Neural cell (in vitro differentiated cells): Measurements from ENCODE around the gene KRTAP20-1. TPM values are rescaled to one million over a fixed set of nuclear protein-coding genes. Genes with fewer than 3 reads are reported as not detected.

Experiments used
- H2AFZ ChIP-seq: fragments of 200-600, 300-800 bp; sonication (generic), shearing (Covaris generic); 2 replicates; pipeline ENCODE4 v1.6.0; 2014; ENCODE audit warnings: low read depth, mild to moderate bottlenecking, antibody characterized with exemption, low read length, moderate library complexity
- H3F3A ChIP-seq: fragments of 200-600 bp; shearing (Covaris generic); 2 replicates; pipeline ENCODE4 v1.6.1; 2016; ENCODE audit warnings: mild to moderate bottlenecking, moderate library complexity, mixed read lengths, antibody characterized with exemption, low read length; ENCODE audit not compliant: insufficient read depth, poor library complexity, severe bottlenecking
- H3K27ac ChIP-seq: fragments of 200-600, 300-800 bp; sonication (generic), shearing (Covaris generic); 2 replicates; pipeline ENCODE4 v1.5.1; 2014; ENCODE audit warnings: mild to moderate bottlenecking, low read length, moderate library complexity
- H3K27me3 ChIP-seq: fragments of 300-800, 200-600 bp; sonication (generic), shearing (Covaris generic); 2 replicates; pipeline ENCODE4 v1.6.0; 2014; ENCODE audit warnings: mild to moderate bottlenecking, low read depth, low read length, moderate library complexity; ENCODE audit not compliant: insufficient read depth
- H3K36me3 ChIP-seq: fragments of 300-800, 200-600 bp; sonication (generic), shearing (Covaris generic); 2 replicates; pipeline ENCODE4 v1.5.1; 2014; ENCODE audit warnings: mild to moderate bottlenecking, antibody characterized with exemption, low read length, moderate library complexity; ENCODE audit not compliant: insufficient read depth
- H3K4me2 ChIP-seq: fragments of 300-800, 200-600 bp; sonication (generic), shearing (Covaris generic); 2 replicates; pipeline ENCODE4 v1.6.0; 2014; ENCODE audit warnings: mild to moderate bottlenecking, low read length
- H3K4me3 ChIP-seq: fragments of 300-800, 200-600 bp; sonication (generic), shearing (Covaris generic); 2 replicates; pipeline ENCODE4 v1.5.1; 2014; ENCODE audit warnings: mild to moderate bottlenecking, low read length, moderate library complexity
- H3K79me2 ChIP-seq: fragments of 200-600 bp; shearing (Covaris generic); replicated peaks from 2 replicates; pipeline ENCODE4 v1.6.0; 2014; ENCODE audit warnings: mild to moderate bottlenecking, low read length, moderate library complexity; ENCODE audit not compliant: insufficient read depth
- H3K9ac ChIP-seq: fragments of 300-800, 200-600 bp; sonication (generic), shearing (Covaris generic); 2 replicates; pipeline ENCODE4 v1.6.1; 2016; ENCODE audit warnings: mild to moderate bottlenecking, low read length, mixed read lengths
- H3K9me2 ChIP-seq: fragments of 200-600 bp; shearing (Covaris generic); 2 replicates; pipeline ENCODE4 v1.6.1; 2016; ENCODE audit warnings: mild to moderate bottlenecking, low read length, mixed read lengths; ENCODE audit not compliant: insufficient read depth
- H3K9me3 ChIP-seq: fragments of 200-600, 300-800 bp; sonication (generic), shearing (Covaris generic); 2 replicates; pipeline ENCODE4 v1.6.1; 2016; ENCODE audit warnings: mild to moderate bottlenecking, mixed run types, low read length, moderate library complexity, mixed read lengths
- H4K20me1 ChIP-seq: fragments of 200-600 bp; shearing (Covaris generic); 2 replicates; pipeline ENCODE4 v1.6.1; 2016; ENCODE audit warnings: mild to moderate bottlenecking, mixed run types; ENCODE audit not compliant: insufficient read depth
- EP300 ChIP-seq: fragments of 450-650 bp; conservative IDR thresholded peaks from 2 replicates; pipeline ENCODE4 v1.6.1; 2014; ENCODE audit warnings: antibody characterized with exemption, mild to moderate bottlenecking, moderate library complexity; ENCODE audit not compliant: poor library complexity, severe bottlenecking
- MXI1 ChIP-seq: fragments of 450-650 bp; conservative IDR thresholded peaks from 2 replicates; pipeline ENCODE4 v1.6.1; 2014; ENCODE audit warnings: antibody characterized with exemption, mild to moderate bottlenecking; ENCODE audit not compliant: poor library complexity, severe bottlenecking
- POLR2AphosphoS5 ChIP-seq: IDR thresholded peaks from 2 replicates; pipeline ENCODE4 v1.6.1; 2012
- RAD21 ChIP-seq: fragments of 450-650 bp; conservative IDR thresholded peaks from 2 replicates; pipeline ENCODE4 v1.6.1; 2014; ENCODE audit warnings: antibody characterized with exemption, mild to moderate bottlenecking, moderate library complexity
- SMC3 ChIP-seq: fragments of 450-650 bp; conservative IDR thresholded peaks from 2 replicates; pipeline ENCODE4 v1.6.1; 2014; ENCODE audit warnings: antibody characterized with exemption, mild to moderate bottlenecking, moderate library complexity; ENCODE audit not compliant: poor library complexity
- TAF1 ChIP-seq: IDR thresholded peaks from 2 replicates; pipeline ENCODE4 v1.6.1; 2012; ENCODE audit warnings: low read depth
- polyA plus RNA-seq: library from polyadenylated mRNA; depleted of rRNA; stranded (reverse); fragments of >200 nt; gene quantifications from 2 replicates; pipeline ENCODE4 v1.2.3, GENCODE V29; 2014
- TF ChIP-seq, protein P1 (sequence below): fragments of 450-650 bp; IDR thresholded peaks from 2 replicates; pipeline ENCODE4 v1.5.1; 2014; ENCODE audit warnings: antibody characterized with exemption, mild to moderate bottlenecking, moderate library complexity; ENCODE audit not compliant: poor library complexity, severe bottlenecking
- TF ChIP-seq, protein P2 (sequence below): IDR thresholded peaks from 2 replicates; pipeline ENCODE4 v1.6.1; 2012; ENCODE audit warnings: borderline replicate concordance

Gene KRTAP20-1
- polyA plus RNA-seq, 1 donor from 2014 or later: not detected

DNA sequence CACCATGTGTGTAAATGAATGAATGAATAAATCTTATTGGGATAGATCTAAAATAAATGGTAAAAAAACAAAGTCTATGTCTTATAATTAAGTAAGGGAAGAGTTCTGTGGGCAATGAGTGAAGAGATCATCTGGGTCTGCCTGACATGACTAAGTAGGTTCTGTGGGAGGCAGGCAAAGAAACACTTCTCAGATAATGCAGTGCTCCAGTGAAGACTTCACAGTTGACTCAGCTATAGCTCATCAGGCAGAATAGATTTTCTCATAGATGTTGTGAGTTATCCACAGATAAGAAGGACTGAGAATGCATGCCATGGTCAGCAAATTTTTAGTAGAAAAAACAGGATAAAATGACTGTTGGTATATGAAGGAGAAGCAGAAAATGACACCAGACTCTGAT lies 38.5 kb upstream of the KRTAP20-1 start:
- no peak overlapping the region for H2AFZ ChIP-seq
- no peaks in the 10 kb centered on the region for H3K79me2 ChIP-seq
- H3F3A ChIP-seq: no peaks in the 10 kb centered on the region
- no peak overlapping the region for H3K27ac ChIP-seq
- H3K36me3 ChIP-seq: no peaks in the 10 kb centered on the region
- no peak overlapping the region for H3K9ac ChIP-seq
- no peaks in the 10 kb centered on the region for H4K20me1 ChIP-seq
- no peak overlapping the region for H3K4me3 ChIP-seq
- no peak overlapping the region for H3K4me2 ChIP-seq
- no peaks in the 10 kb centered on the region for H3K27me3 ChIP-seq
- TF ChIP-seq POLR2AphosphoS5 (no peak), TAF1 (no peak)
- no peaks in the 10 kb centered on the region for H3K9me3 ChIP-seq
- no peaks in the 10 kb centered on the region for H3K9me2 ChIP-seq

DNA sequence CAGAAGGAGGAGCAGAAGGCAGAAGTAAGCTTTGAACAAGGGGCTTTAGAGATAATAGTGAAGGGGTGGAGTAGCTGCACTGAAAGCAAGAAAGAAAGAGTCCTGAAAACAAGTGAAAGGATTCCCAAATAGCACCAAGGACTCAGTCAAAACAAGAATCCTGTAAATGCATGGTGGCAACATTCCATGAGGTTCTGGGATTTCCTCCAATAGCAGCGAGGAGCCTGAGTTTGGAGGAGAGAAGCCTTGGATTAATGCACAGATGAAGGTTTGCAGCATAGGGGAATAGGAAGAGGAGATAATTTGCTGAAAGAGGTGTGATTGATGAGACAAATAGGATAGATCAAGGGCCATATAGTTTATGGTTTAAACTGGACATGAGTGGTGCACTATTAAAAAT lies 36.9 kb upstream of the KRTAP20-1 start:
- Histone ChIP-seq H3K27ac (no peak overlapping the region), H4K20me1 (no peaks in the 10 kb centered on the region), H3F3A (no peaks in the 10 kb centered on the region), H3K79me2 (no peaks in the 10 kb centered on the region), H3K4me2 (no peak overlapping the region), H3K9me3 (no peaks in the 10 kb centered on the region), H3K27me3 (no peaks in the 10 kb centered on the region), H2AFZ (no peak overlapping the region), H3K4me3 (no peak overlapping the region), H3K9me2 (no peaks in the 10 kb centered on the region), H3K9ac (no peak overlapping the region), H3K36me3 (no peaks in the 10 kb centered on the region)
- TF ChIP-seq MXI1 (no peak), TAF1 (no peak), POLR2AphosphoS5 (no peak), RAD21 (no peak), SMC3 (no peak)
- TF ChIP-seq, protein P1, sequence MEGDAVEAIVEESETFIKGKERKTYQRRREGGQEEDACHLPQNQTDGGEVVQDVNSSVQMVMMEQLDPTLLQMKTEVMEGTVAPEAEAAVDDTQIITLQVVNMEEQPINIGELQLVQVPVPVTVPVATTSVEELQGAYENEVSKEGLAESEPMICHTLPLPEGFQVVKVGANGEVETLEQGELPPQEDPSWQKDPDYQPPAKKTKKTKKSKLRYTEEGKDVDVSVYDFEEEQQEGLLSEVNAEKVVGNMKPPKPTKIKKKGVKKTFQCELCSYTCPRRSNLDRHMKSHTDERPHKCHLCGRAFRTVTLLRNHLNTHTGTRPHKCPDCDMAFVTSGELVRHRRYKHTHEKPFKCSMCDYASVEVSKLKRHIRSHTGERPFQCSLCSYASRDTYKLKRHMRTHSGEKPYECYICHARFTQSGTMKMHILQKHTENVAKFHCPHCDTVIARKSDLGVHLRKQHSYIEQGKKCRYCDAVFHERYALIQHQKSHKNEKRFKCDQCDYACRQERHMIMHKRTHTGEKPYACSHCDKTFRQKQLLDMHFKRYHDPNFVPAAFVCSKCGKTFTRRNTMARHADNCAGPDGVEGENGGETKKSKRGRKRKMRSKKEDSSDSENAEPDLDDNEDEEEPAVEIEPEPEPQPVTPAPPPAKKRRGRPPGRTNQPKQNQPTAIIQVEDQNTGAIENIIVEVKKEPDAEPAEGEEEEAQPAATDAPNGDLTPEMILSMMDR: no peak

DNA sequence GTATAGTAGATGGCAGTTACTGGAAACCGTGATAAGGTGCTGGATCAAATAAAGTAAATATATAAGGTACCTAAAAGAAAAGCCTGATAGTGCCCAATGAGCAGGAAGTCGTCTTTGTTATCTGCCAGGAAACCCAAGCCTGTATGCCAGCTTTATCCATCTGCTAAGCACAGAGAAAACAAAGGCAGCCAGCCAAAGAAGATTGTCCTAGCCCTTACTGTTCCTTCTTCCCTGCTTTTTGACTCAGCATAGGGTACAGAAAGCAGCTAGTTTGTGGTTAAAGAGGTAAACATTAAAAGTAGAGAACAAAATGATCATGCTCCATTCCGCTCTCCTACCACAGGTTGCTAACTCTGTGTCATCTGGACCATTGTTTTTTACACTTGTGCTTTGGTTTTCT lies 36.1 kb upstream of the KRTAP20-1 start:
- no peaks in the 10 kb centered on the region for H3K79me2 ChIP-seq
- no peaks in the 10 kb centered on the region for H3K9me2 ChIP-seq
- TF ChIP-seq TAF1 (no peak), EP300 (no peak), POLR2AphosphoS5 (no peak), SMC3 (no peak)
- TF ChIP-seq, protein P2, sequence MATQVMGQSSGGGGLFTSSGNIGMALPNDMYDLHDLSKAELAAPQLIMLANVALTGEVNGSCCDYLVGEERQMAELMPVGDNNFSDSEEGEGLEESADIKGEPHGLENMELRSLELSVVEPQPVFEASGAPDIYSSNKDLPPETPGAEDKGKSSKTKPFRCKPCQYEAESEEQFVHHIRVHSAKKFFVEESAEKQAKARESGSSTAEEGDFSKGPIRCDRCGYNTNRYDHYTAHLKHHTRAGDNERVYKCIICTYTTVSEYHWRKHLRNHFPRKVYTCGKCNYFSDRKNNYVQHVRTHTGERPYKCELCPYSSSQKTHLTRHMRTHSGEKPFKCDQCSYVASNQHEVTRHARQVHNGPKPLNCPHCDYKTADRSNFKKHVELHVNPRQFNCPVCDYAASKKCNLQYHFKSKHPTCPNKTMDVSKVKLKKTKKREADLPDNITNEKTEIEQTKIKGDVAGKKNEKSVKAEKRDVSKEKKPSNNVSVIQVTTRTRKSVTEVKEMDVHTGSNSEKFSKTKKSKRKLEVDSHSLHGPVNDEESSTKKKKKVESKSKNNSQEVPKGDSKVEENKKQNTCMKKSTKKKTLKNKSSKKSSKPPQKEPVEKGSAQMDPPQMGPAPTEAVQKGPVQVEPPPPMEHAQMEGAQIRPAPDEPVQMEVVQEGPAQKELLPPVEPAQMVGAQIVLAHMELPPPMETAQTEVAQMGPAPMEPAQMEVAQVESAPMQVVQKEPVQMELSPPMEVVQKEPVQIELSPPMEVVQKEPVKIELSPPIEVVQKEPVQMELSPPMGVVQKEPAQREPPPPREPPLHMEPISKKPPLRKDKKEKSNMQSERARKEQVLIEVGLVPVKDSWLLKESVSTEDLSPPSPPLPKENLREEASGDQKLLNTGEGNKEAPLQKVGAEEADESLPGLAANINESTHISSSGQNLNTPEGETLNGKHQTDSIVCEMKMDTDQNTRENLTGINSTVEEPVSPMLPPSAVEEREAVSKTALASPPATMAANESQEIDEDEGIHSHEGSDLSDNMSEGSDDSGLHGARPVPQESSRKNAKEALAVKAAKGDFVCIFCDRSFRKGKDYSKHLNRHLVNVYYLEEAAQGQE: no peak

More for the DNA sequence above, 36.1 kb upstream of the KRTAP20-1 start:
- H3K4me3 ChIP-seq: no peak overlapping the region
- H3K36me3 ChIP-seq: no peaks in the 10 kb centered on the region
- no peaks in the 10 kb centered on the region for H3K27me3 ChIP-seq
- H2AFZ ChIP-seq: no peak overlapping the region
- H4K20me1 ChIP-seq: no peaks in the 10 kb centered on the region
- H3K9ac ChIP-seq: no peak overlapping the region
- H3F3A ChIP-seq: no peaks in the 10 kb centered on the region
- H3K27ac ChIP-seq: no peak overlapping the region
- H3K9me3 ChIP-seq: no peaks in the 10 kb centered on the region
- no peak overlapping the region for H3K4me2 ChIP-seq
